Activated naive CD8-positive, alpha-beta T cell treated with anti-CD3 and anti-CD28 coated beads for 36 hours (primary cell): Measurements from ENCODE around the gene DGKK. TPM values are rescaled to one million over a fixed set of nuclear protein-coding genes. Genes with fewer than 3 reads are reported as not detected.

Source experiments
- DNase-seq: peaks from one replicate; pipeline ENCODE4 v3.0.0; 2021
- H3K27ac Mint-ChIP-seq: one replicate; pipeline ENCODE4 v1.8.0; 2022; ENCODE audit warnings: mild to moderate bottlenecking, moderate library complexity, mixed read lengths
- H3K27me3 Mint-ChIP-seq: one replicate; pipeline ENCODE4 v1.8.0; 2022; ENCODE audit warnings: mild to moderate bottlenecking, mixed read lengths
- H3K36me3 Mint-ChIP-seq: one replicate; pipeline ENCODE4 v1.8.0; 2021; ENCODE audit warnings: mild to moderate bottlenecking, mixed read lengths
- H3K4me1 Mint-ChIP-seq: one replicate; pipeline ENCODE4 v1.8.0; 2021; ENCODE audit warnings: mixed read lengths
- H3K4me3 Mint-ChIP-seq: one replicate; pipeline ENCODE4 v1.8.0; 2022; ENCODE audit warnings: mild to moderate bottlenecking, moderate library complexity, mixed read lengths
- H3K9me3 Mint-ChIP-seq: one replicate; pipeline ENCODE4 v1.8.0; 2022; ENCODE audit warnings: mixed read lengths
- total RNA-seq, 2 experiments: library from RNA; stranded (reverse); gene quantifications; one replicate each; pipeline ENCODE4 v1.2.3, GENCODE V29; 2021

The DGKK gene
- total RNA-seq, 2 experiments from 2014 or later: not detected

- DNase-seq: no peak
- Mint-ChIP-seq H3K27me3 (peaks cover 7% of the 10 kb centered on the region), H3K9me3 (no peaks in the 10 kb centered on the region), H3K36me3 (no peaks in the 10 kb centered on the region), H3K4me1 (no peaks in the 10 kb centered on the region), H3K27ac (no peak overlapping the region), H3K4me3 (no peak overlapping the region)
These were observed 17.8 kb downstream of the DGKK start for GRCh38 chrX:50452782-50453181.

GRCh38 chrX:50450324-50450723, 20.3 kb downstream of the DGKK start:
- Mint-ChIP-seq H3K9me3 (no peaks in the 10 kb centered on the region), H3K36me3 (no peaks in the 10 kb centered on the region), H3K27me3 (peaks cover 3% of the 10 kb centered on the region), H3K27ac (no peak overlapping the region), H3K4me3 (no peak overlapping the region), H3K4me1 (no peaks in the 10 kb centered on the region)
- DNase-seq: no peak

- Mint-ChIP-seq H3K4me3 (no peak overlapping the region), H3K4me1 (no peaks in the 10 kb centered on the region), H3K27me3 (peaks cover 3% of the 10 kb centered on the region)
These were observed 22.1 kb downstream of the DGKK start for GRCh38 chrX:50448565-50448964.

GRCh38 chrX:50447535-50447934, 23.1 kb downstream of the DGKK start:
- H3K9me3 Mint-ChIP-seq: no peaks in the 10 kb centered on the region
- no peak for DNase-seq
- H3K27ac Mint-ChIP-seq: no peak overlapping the region
- peaks cover 3% of the 10 kb centered on the region for H3K27me3 Mint-ChIP-seq
- no peak overlapping the region for H3K4me3 Mint-ChIP-seq
- H3K36me3 Mint-ChIP-seq: no peaks in the 10 kb centered on the region
- no peaks in the 10 kb centered on the region for H3K4me1 Mint-ChIP-seq

More at GRCh38 chrX:50448565-50448964, 22.1 kb downstream of the DGKK start:
- no peaks in the 10 kb centered on the region for H3K36me3 Mint-ChIP-seq
- H3K27ac Mint-ChIP-seq: no peak overlapping the region
- DNase-seq: no peak
- H3K9me3 Mint-ChIP-seq: no peaks in the 10 kb centered on the region

GRCh38 chrX:50442426-50443116, 28.1 kb downstream of the DGKK start:
- Mint-ChIP-seq H3K4me3 (no peak overlapping the region), H3K36me3 (no peaks in the 10 kb centered on the region), H3K27me3 (no peaks in the 10 kb centered on the region)

GRCh38 chrX:50436797-50437196, 33.8 kb downstream of the DGKK start:
- Mint-ChIP-seq H3K9me3 (no peaks in the 10 kb centered on the region), H3K4me3 (no peak overlapping the region), H3K4me1 (no peaks in the 10 kb centered on the region), H3K27ac (no peak overlapping the region), H3K27me3 (no peaks in the 10 kb centered on the region), H3K36me3 (no peaks in the 10 kb centered on the region)
- no peak for DNase-seq

More at GRCh38 chrX:50442426-50443116, 28.1 kb downstream of the DGKK start:
- DNase-seq: no peak
- no peaks in the 10 kb centered on the region for H3K9me3 Mint-ChIP-seq
- no peaks in the 10 kb centered on the region for H3K4me1 Mint-ChIP-seq
- H3K27ac Mint-ChIP-seq: no peak overlapping the region

- Mint-ChIP-seq H3K9me3 (no peaks in the 10 kb centered on the region), H3K4me3 (no peak overlapping the region)
These were observed 37.8 kb downstream of the DGKK start for GRCh38 chrX:50432829-50433289.

GRCh38 chrX:50431623-50432022, 39.0 kb downstream of the DGKK start:
- Mint-ChIP-seq H3K27ac (no peak overlapping the region), H3K36me3 (no peaks in the 10 kb centered on the region), H3K4me1 (no peaks in the 10 kb centered on the region), H3K4me3 (no peak overlapping the region), H3K9me3 (no peaks in the 10 kb centered on the region), H3K27me3 (no peaks in the 10 kb centered on the region)
- no peak for DNase-seq

More at GRCh38 chrX:50432829-50433289, 37.8 kb downstream of the DGKK start:
- no peaks in the 10 kb centered on the region for H3K36me3 Mint-ChIP-seq
- no peaks in the 10 kb centered on the region for H3K4me1 Mint-ChIP-seq
- no peak for DNase-seq
- H3K27ac Mint-ChIP-seq: no peak overlapping the region
- H3K27me3 Mint-ChIP-seq: no peaks in the 10 kb centered on the region

- Mint-ChIP-seq H3K27me3 (no peaks in the 10 kb centered on the region), H3K9me3 (no peaks in the 10 kb centered on the region), H3K27ac (no peak overlapping the region), H3K4me1 (no peaks in the 10 kb centered on the region), H3K4me3 (no peak overlapping the region), H3K36me3 (no peaks in the 10 kb centered on the region)
- DNase-seq: no peak
These were observed 39.6 kb downstream of the DGKK start for GRCh38 chrX:50430917-50431575.

GRCh38 chrX:50428174-50428573, 42.5 kb downstream of the DGKK start:
- Mint-ChIP-seq H3K4me1 (no peaks in the 10 kb centered on the region), H3K36me3 (no peaks in the 10 kb centered on the region), H3K27me3 (peaks cover 4% of the 10 kb centered on the region), H3K27ac (no peak overlapping the region), H3K9me3 (no peaks in the 10 kb centered on the region), H3K4me3 (no peak overlapping the region)
- no peak for DNase-seq

- no peaks in the 10 kb centered on the region for H3K4me1 Mint-ChIP-seq
- H3K4me3 Mint-ChIP-seq: no peak overlapping the region
- H3K27me3 Mint-ChIP-seq: peaks cover 3% of the 10 kb centered on the region
- no peaks in the 10 kb centered on the region for H3K9me3 Mint-ChIP-seq
- no peak overlapping the region for H3K27ac Mint-ChIP-seq
- H3K36me3 Mint-ChIP-seq: no peaks in the 10 kb centered on the region
- no peak for DNase-seq
These were observed 62.6 kb downstream of the DGKK start for GRCh38 chrX:50407976-50408375.

- no peaks in the 10 kb centered on the region for H3K27me3 Mint-ChIP-seq
- H3K4me3 Mint-ChIP-seq: no peak overlapping the region
- no peak overlapping the region for H3K27ac Mint-ChIP-seq
- no peak for DNase-seq
- H3K36me3 Mint-ChIP-seq: no peaks in the 10 kb centered on the region
- no peaks in the 10 kb centered on the region for H3K4me1 Mint-ChIP-seq
- no peaks in the 10 kb centered on the region for H3K9me3 Mint-ChIP-seq
These were observed 66.7 kb downstream of the DGKK start for GRCh38 chrX:50403903-50404302.

- no peak overlapping the region for H3K4me3 Mint-ChIP-seq
- no peaks in the 10 kb centered on the region for H3K27me3 Mint-ChIP-seq
- no peaks in the 10 kb centered on the region for H3K4me1 Mint-ChIP-seq
- no peak for DNase-seq
- H3K9me3 Mint-ChIP-seq: no peaks in the 10 kb centered on the region
- no peak overlapping the region for H3K27ac Mint-ChIP-seq
- H3K36me3 Mint-ChIP-seq: no peaks in the 10 kb centered on the region
These were observed 67.7 kb downstream of the DGKK start for GRCh38 chrX:50402886-50403285.

- H3K27ac Mint-ChIP-seq: no peak overlapping the region
- no peak for DNase-seq
- H3K4me3 Mint-ChIP-seq: no peak overlapping the region
- no peaks in the 10 kb centered on the region for H3K9me3 Mint-ChIP-seq
- peaks cover 3% of the 10 kb centered on the region for H3K27me3 Mint-ChIP-seq
- H3K36me3 Mint-ChIP-seq: no peaks in the 10 kb centered on the region
- H3K4me1 Mint-ChIP-seq: no peaks in the 10 kb centered on the region
These were observed 76.7 kb downstream of the DGKK start for GRCh38 chrX:50393902-50394301.

- Mint-ChIP-seq H3K4me3 (no peak overlapping the region), H3K27ac (no peak overlapping the region), H3K9me3 (no peaks in the 10 kb centered on the region), H3K27me3 (no peaks in the 10 kb centered on the region), H3K4me1 (no peaks in the 10 kb centered on the region), H3K36me3 (no peaks in the 10 kb centered on the region)
- no peak for DNase-seq
These were observed 84.1 kb downstream of the DGKK start for GRCh38 chrX:50386520-50386919.
